B cell (primary cell): Measurements from ENCODE around the gene USP6NL.

Source experiments
- CTCF ChIP-seq: fragments of 200-600 bp; IDR thresholded peaks from one replicate; pipeline ENCODE4 v1.8.0; 2022; ENCODE audit warnings: antibody characterized with exemption, mild to moderate bottlenecking
- EZH2 ChIP-seq: IDR thresholded peaks from 2 replicates; pipeline ENCODE4 v1.6.1; 2012; ENCODE audit warnings: borderline replicate concordance, low read depth, mild to moderate bottlenecking, moderate library complexity, low read length; ENCODE audit not compliant: insufficient read depth, poor library complexity, severe bottlenecking

GRCh38 chr10:11440250-11441150, 170.9 kb downstream of the USP6NL start:
- TF ChIP-seq CTCF (no peak), EZH2 (no peak)
